22Rv1 (cell line): Measurements from ENCODE around the gene ZBTB5.

ENCODE experiments used
- ZFX ChIP-seq: fragments of 450-650 bp; IDR thresholded peaks from 2 replicates; pipeline ENCODE4 v1.6.1; 2017; ENCODE audit warnings: antibody characterized with exemption, borderline replicate concordance
- TF ChIP-seq, protein P1 (sequence below): fragments of 450-650 bp; IDR thresholded peaks from 2 replicates; pipeline ENCODE4 v1.5.1; 2017; ENCODE audit warnings: mild to moderate bottlenecking

DNA sequence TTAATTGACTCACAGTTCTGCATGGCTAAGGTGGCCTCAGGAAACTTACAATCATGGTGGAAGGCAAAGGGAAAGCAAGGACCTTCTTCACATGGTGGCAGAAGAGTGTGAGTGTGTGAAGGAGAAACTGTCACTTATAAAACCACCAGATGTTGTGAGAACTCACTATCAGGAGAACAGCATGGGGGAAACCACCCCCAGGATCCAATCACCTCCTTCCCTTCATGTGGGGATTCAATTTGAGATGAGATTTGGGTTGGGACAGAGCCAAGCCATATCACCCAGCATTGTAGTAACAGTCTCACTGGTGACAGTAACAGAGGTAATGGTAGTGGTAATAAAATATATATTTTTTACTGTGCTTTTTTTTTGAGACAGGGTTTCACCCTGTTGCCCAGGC lies 18.1 kb downstream of the ZBTB5 start:
- TF ChIP-seq, protein P1, sequence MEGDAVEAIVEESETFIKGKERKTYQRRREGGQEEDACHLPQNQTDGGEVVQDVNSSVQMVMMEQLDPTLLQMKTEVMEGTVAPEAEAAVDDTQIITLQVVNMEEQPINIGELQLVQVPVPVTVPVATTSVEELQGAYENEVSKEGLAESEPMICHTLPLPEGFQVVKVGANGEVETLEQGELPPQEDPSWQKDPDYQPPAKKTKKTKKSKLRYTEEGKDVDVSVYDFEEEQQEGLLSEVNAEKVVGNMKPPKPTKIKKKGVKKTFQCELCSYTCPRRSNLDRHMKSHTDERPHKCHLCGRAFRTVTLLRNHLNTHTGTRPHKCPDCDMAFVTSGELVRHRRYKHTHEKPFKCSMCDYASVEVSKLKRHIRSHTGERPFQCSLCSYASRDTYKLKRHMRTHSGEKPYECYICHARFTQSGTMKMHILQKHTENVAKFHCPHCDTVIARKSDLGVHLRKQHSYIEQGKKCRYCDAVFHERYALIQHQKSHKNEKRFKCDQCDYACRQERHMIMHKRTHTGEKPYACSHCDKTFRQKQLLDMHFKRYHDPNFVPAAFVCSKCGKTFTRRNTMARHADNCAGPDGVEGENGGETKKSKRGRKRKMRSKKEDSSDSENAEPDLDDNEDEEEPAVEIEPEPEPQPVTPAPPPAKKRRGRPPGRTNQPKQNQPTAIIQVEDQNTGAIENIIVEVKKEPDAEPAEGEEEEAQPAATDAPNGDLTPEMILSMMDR: no peak
- TF ChIP-seq ZFX: no peak
